ENCODE data around the gene SMC4.

GRCh38 chr3:160378331-160379109, 20.9 kb upstream of the SMC4 start:
- TF ChIP-seq, protein P1, sequence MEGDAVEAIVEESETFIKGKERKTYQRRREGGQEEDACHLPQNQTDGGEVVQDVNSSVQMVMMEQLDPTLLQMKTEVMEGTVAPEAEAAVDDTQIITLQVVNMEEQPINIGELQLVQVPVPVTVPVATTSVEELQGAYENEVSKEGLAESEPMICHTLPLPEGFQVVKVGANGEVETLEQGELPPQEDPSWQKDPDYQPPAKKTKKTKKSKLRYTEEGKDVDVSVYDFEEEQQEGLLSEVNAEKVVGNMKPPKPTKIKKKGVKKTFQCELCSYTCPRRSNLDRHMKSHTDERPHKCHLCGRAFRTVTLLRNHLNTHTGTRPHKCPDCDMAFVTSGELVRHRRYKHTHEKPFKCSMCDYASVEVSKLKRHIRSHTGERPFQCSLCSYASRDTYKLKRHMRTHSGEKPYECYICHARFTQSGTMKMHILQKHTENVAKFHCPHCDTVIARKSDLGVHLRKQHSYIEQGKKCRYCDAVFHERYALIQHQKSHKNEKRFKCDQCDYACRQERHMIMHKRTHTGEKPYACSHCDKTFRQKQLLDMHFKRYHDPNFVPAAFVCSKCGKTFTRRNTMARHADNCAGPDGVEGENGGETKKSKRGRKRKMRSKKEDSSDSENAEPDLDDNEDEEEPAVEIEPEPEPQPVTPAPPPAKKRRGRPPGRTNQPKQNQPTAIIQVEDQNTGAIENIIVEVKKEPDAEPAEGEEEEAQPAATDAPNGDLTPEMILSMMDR (IDR thresholded peaks at IDR 0.05; ENCODE audit: poor library complexity): no peak
- TF ChIP-seq EZH2 (IDR thresholded peaks at IDR 0.05; ENCODE audit: borderline replicate concordance): no peak

Data from hepatocyte (in vitro differentiated cells).